K562 (cell line): ENCODE measurements around the gene FAM83F. TPM values are rescaled to one million over a fixed set of nuclear protein-coding genes. Genes with fewer than 3 reads are reported as not detected.
A peak's percentile ranks its signal among the peaks of the same experiment; 100 is the strongest.

Experiments used
- ADNP ChIP-seq: fragments of 200-800 bp; sonication (Bioruptor generic); IDR thresholded peaks from 2 replicates; pipeline ENCODE4 v1.6.1; 2016; ENCODE audit warnings: missing genetic modification characterization, missing compliant biosample characterization
- BHLHE40 ChIP-seq: IDR thresholded peaks from 2 replicates; pipeline ENCODE4 v1.6.1; 2011; ENCODE audit warnings: low read length, improper control_type of control experiment
- CEBPG ChIP-seq, 3 experiments: fragments of 200-800 bp in 1 of 3; sonication (Bioruptor generic) in 1 of 3; sonication (generic) in 1 of 3; formaldehyde crosslinking in 1 of 3; IDR thresholded peaks in 2 of 3; conservative IDR thresholded peaks in 1 of 3; 2 replicates each; pipeline versions ENCODE4 v1.6.1 to v1.8.0; 2016 to 2022; ENCODE audit warnings: missing compliant biosample characterization in 2 of 3, missing genetic modification characterization in 2 of 3, mild to moderate bottlenecking in 1 of 3, missing genetic modification reagents in 1 of 3
- CHD1 ChIP-seq: fragments of 200-600 bp; sonication (generic); IDR thresholded peaks from one replicate; pipeline ENCODE4 v1.6.1; 2012; ENCODE audit warnings: mild to moderate bottlenecking, moderate library complexity, low read length, inconsistent platforms
- FOSL1 ChIP-seq: fragments of 200-800 bp; sonication (Bioruptor generic); conservative IDR thresholded peaks from 2 replicates; pipeline ENCODE4 v1.6.1; 2016; ENCODE audit warnings: missing genetic modification characterization, missing compliant biosample characterization
- GATAD2B ChIP-seq: fragments of 450-650 bp; IDR thresholded peaks from 2 replicates; pipeline ENCODE4 v1.6.1; 2017; ENCODE audit warnings: mild to moderate bottlenecking, borderline replicate concordance
- HLTF ChIP-seq: fragments of 450-650 bp; IDR thresholded peaks from 2 replicates; pipeline ENCODE4 v1.6.1; 2016
- HSF4 ChIP-seq: fragments of 250-450 bp; sonication (Bioruptor Pico); IDR thresholded peaks from 2 replicates; pipeline ENCODE4 v2.1.2; 2022; ENCODE audit warnings: mild to moderate bottlenecking, moderate library complexity, borderline replicate concordance
- KDM2B ChIP-seq: fragments of 250-450 bp; sonication (Bioruptor Pico); IDR thresholded peaks from 2 replicates; pipeline ENCODE4 v1.8.0; 2021; ENCODE audit warnings: mild to moderate bottlenecking, moderate library complexity
- MEIS2 ChIP-seq: fragments of 450-650 bp; IDR thresholded peaks from 2 replicates; pipeline ENCODE4 v1.6.1; 2014; ENCODE audit warnings: mild to moderate bottlenecking; ENCODE audit not compliant: partially characterized antibody
- MTA1 ChIP-seq: fragments of 450-650 bp; IDR thresholded peaks from 2 replicates; pipeline ENCODE4 v1.6.1; 2017; ENCODE audit warnings: borderline replicate concordance
- MXI1 ChIP-seq: IDR thresholded peaks from 2 replicates; pipeline ENCODE4 v1.6.1; 2011; ENCODE audit warnings: low read depth, mild to moderate bottlenecking, improper control_type of control experiment, low read length
- NFE2L1 ChIP-seq: fragments of 450-650 bp; IDR thresholded peaks from 2 replicates; pipeline ENCODE4 v1.6.1; 2016; ENCODE audit warnings: missing genetic modification characterization, low read depth, mild to moderate bottlenecking, missing compliant biosample characterization, moderate library complexity, borderline replicate concordance
- NR2C2 ChIP-seq, 2 experiments: fragments of 200-800 bp in 1 of 2; sonication (Bioruptor generic) in 1 of 2; sonication (generic) in 1 of 2; formaldehyde crosslinking in 1 of 2; IDR thresholded peaks; 2 replicates each; pipeline versions ENCODE4 v1.6.1 to v1.8.0; 2016 to 2022; ENCODE audit warnings: mild to moderate bottlenecking in 1 of 2, missing compliant biosample characterization in 1 of 2, missing genetic modification characterization in 1 of 2, missing genetic modification reagents in 1 of 2
- PHB ChIP-seq: fragments of 250-450 bp; sonication (Bioruptor Pico); IDR thresholded peaks from 2 replicates; pipeline ENCODE4 v1.5.0; 2021
- PHF20 ChIP-seq: fragments of 450-650 bp; IDR thresholded peaks from 2 replicates; pipeline ENCODE4 v1.6.1; 2018; ENCODE audit not compliant: partially characterized antibody
- TSHZ1 ChIP-seq: fragments of 250-450 bp; sonication (Bioruptor Pico); IDR thresholded peaks from 2 replicates; pipeline ENCODE4 v1.4.0; 2020; ENCODE audit warnings: mild to moderate bottlenecking, moderate library complexity
- U2AF2 ChIP-seq: fragments of 200-400 bp; formaldehyde crosslinking; optimal IDR thresholded peaks from 2 replicates; pipeline ENCODE3; 2017; ENCODE audit warnings: low read depth, mild to moderate bottlenecking, low read length
- ZNF778 ChIP-seq: fragments of 450-650 bp; formaldehyde crosslinking; IDR thresholded peaks from 2 replicates; pipeline ENCODE4 v1.4.0; 2020; ENCODE audit warnings: mild to moderate bottlenecking, moderate library complexity
- polyA plus RNA-seq, 8 experiments: library from polyadenylated mRNA; depleted of rRNA in 4 of 8; stranded (reverse) in 5 of 8; unstranded in 3 of 8; fragments of >200 nt; fragmentation: Nextera tagmentation in 2 of 8; fragmentation: Illumina TruSeq in 1 of 8; extraction: Ambion mirVana in 2 of 8; extraction: Trizol in 1 of 8; gene quantifications; 2 replicates each; pipeline versions ENCODE4 v1.2.1 to v1.2.3, GENCODE V29; 2011 to 2014; ENCODE audit warnings: inconsistent platforms in 1 of 8, missing spikeins in 1 of 8
- total RNA-seq, 7 experiments: library from RNA; depleted of rRNA in 6 of 7; stranded (reverse); fragments of >200 nt in 6 of 7; fragmentation: Illumina TruSeq in 2 of 7; extraction: Trizol in 2 of 7; gene quantifications; 2 replicates each; pipeline versions ENCODE4 v1.2.1 to v1.2.3, GENCODE V29; 2011 to 2021; ENCODE audit warnings: low replicate concordance in 1 of 7
- TF ChIP-seq, protein P1 (sequence below): fragments of 250-450 bp; sonication (Bioruptor Pico); IDR thresholded peaks from 2 replicates; pipeline ENCODE4 v1.5.0; 2020; ENCODE audit warnings: mild to moderate bottlenecking, borderline replicate concordance
- TF ChIP-seq, protein P2 (sequence below), 2 experiments: fragments of 200-800 bp in 1 of 2; sonication (Bioruptor generic) in 1 of 2; sonication (generic) in 1 of 2; formaldehyde crosslinking in 1 of 2; IDR thresholded peaks in 1 of 2; conservative IDR thresholded peaks in 1 of 2; 2 replicates each; pipeline versions ENCODE4 v1.5.0 to v1.6.1; 2016 to 2020; ENCODE audit warnings: missing compliant biosample characterization in 1 of 2, missing genetic modification characterization in 1 of 2, missing genetic modification reagents in 1 of 2

FAM83F gene
- total and polyA plus RNA-seq, 9 of the 15 experiments (the other 6 are each of a cell fraction or from before 2014, with no cell fraction given) = under 0.01 to 0.13 (median 0.04) TPM; not detected in 1

- TF ChIP-seq TSHZ1 (CRISPR knock-in tag) (no peak), MEIS2 (peak; percentile 69), CEBPG (CRISPR knock-in tag; IDR thresholded peaks at IDR 0.05) (no peak), CEBPG (tag; conservative IDR thresholded peaks at IDR 0.05 in 1 of 2, IDR thresholded peaks at IDR 0.05 in 1 of 2) (no peak), KDM2B (CRISPR knock-in tag) (no peak), U2AF2 (no peak), NFE2L1 (tag) (no peak), PHF20 (no peak), ZNF778 (CRISPR knock-in tag) (no peak), MXI1 (no peak), BHLHE40 (peak; percentile 64), MTA1 (peak; percentile 83; the same call in 1 of the 2 replicates), GATAD2B (peak; percentile 72; the same call in 1 of the 2 replicates), NR2C2 (CRISPR knock-in tag; IDR thresholded peaks at IDR 0.05) (no peak), NR2C2 (tag; IDR thresholded peaks at IDR 0.05) (no peak), CHD1 (no peak), HSF4 (no peak), PHB (CRISPR knock-in tag) (no peak), FOSL1 (tag) (peak; percentile 92), HLTF (no peak), ADNP (tag) (no peak)
- TF ChIP-seq, protein P1, sequence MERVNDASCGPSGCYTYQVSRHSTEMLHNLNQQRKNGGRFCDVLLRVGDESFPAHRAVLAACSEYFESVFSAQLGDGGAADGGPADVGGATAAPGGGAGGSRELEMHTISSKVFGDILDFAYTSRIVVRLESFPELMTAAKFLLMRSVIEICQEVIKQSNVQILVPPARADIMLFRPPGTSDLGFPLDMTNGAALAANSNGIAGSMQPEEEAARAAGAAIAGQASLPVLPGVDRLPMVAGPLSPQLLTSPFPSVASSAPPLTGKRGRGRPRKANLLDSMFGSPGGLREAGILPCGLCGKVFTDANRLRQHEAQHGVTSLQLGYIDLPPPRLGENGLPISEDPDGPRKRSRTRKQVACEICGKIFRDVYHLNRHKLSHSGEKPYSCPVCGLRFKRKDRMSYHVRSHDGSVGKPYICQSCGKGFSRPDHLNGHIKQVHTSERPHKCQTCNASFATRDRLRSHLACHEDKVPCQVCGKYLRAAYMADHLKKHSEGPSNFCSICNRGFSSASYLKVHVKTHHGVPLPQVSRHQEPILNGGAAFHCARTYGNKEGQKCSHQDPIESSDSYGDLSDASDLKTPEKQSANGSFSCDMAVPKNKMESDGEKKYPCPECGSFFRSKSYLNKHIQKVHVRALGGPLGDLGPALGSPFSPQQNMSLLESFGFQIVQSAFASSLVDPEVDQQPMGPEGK (CRISPR knock-in tag) = no peak
- TF ChIP-seq, protein P2, sequence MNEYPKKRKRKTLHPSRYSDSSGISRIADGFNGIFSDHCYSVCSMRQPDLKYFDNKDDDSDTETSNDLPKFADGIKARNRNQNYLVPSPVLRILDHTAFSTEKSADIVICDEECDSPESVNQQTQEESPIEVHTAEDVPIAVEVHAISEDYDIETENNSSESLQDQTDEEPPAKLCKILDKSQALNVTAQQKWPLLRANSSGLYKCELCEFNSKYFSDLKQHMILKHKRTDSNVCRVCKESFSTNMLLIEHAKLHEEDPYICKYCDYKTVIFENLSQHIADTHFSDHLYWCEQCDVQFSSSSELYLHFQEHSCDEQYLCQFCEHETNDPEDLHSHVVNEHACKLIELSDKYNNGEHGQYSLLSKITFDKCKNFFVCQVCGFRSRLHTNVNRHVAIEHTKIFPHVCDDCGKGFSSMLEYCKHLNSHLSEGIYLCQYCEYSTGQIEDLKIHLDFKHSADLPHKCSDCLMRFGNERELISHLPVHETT (CRISPR knock-in tag; conservative IDR thresholded peaks at IDR 0.05 in 1 of 2, IDR thresholded peaks at IDR 0.05 in 1 of 2) = no peak
These were observed 60.6 kb downstream of the FAM83F start (continued) for GRCh38 chr22:40055143-40055883.
